GM10248 (cell line): ENCODE data around the gene PI4K2A.
A peak's percentile ranks its signal among the peaks of the same experiment; 100 is the strongest.
"Not testable (repeated sequence)": the region's sequence is repeated elsewhere in the genome, so short reads cannot be mapped to it uniquely, and the experiment has no call there.

Experiments
- CTCF ChIA-PET: fragments of 300-600 bp; sonication (Branson Sonifier 250); formaldehyde crosslinking; extraction: SDS; loops from one replicate; lab custom pipeline; 2021; ENCODE audit warnings: antibody characterized with exemption; lab: Yijun Ruan, JAX
- POLR2A ChIA-PET: fragments of 350-650 bp; sonication (Branson Sonifier 250); formaldehyde crosslinking; extraction: SDS; loops from one replicate; lab custom pipeline; 2020; ENCODE audit warnings: antibody characterized with exemption; lab: Yijun Ruan, JAX
- DNase-seq: peaks from one replicate; pipeline ENCODE4 v3.0.0; 2012; ENCODE audit errors: extremely low spot score
- CTCF ChIP-seq: IDR thresholded peaks from 2 replicates; pipeline ENCODE4 v1.5.1; 2012; ENCODE audit warnings: mild to moderate bottlenecking, low read depth; ENCODE audit errors: extremely low read depth, missing control alignments, control extremely low read depth

PI4K2A gene

DNA sequence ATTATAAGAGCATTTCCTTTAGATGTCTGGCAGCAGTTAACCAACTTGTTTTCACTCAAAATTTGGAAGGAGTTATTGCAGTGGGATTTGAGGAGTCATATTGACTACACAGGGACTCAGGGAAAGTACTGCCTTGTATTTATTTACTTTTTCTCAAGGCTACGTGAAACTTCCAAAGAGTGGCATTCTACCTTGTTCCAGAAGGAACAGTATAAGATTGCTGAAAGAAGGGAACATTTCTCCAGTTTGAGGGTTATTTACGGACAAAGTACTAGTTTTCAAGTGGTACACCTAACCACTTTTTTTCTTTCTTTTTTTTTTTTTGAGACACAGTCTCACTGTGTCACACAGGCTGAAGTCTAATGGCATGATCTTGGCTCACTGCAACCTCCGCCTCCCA is 12.2 kb upstream of the PI4K2A start:
- ChIA-PET CTCF (interaction anchor here (1.1 kb wide), 1 partner anchor 59 kb away, joined by 3 read pairs; no protein-coding TSS in a partner anchor), POLR2A (no interaction called here)
- no peak for DNase-seq
- TF ChIP-seq CTCF, result no peak

DNA sequence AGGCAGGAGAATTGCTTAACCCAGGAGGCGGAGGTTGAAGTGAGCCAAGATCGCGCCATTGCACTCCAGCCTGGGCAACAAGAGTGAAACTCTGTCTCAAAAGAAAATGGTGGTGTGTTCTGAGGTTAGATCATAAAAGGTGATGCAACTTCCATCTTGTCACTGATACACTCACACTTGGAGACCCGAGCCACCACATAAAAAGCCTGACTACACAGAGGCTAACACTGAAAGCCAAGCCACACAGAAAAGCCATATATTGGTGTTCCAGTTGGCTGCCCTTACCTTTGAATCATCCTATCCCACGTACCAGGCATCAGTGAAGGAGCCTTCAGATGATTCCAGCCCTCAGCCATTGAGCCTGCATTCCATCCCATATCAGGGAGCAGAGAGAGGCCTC is 11.2 kb upstream of the PI4K2A start:
- no peak for DNase-seq
- no peak for TF ChIP-seq CTCF
- POLR2A ChIA-PET, result no interaction called here
- CTCF ChIA-PET, result no interaction called here

DNA sequence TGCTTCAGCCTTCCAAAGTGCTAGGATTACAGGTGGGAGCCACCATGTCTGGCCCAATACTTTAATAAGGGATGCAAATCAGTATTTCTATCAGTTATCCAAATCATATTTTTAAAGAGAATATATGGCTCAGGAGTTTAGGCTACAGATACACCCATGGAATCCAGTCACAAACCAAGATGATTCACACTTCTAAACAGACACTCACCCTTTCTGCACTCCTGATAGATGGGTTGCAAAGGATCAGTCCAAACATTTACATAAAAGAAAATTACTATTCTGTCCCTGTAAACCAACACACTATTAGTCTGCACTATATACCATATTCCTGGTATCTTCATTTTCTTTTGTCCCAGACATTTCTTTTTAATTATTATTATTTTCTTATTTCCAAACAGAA is 9.4 kb upstream of the PI4K2A start:
- no peak for TF ChIP-seq CTCF
- ChIA-PET POLR2A (no interaction called here), CTCF (interaction anchor here (0.8 kb wide), 1 partner anchor 11 kb away, joined by 3 read pairs; no protein-coding TSS in a partner anchor)
- no peak for DNase-seq

DNA sequence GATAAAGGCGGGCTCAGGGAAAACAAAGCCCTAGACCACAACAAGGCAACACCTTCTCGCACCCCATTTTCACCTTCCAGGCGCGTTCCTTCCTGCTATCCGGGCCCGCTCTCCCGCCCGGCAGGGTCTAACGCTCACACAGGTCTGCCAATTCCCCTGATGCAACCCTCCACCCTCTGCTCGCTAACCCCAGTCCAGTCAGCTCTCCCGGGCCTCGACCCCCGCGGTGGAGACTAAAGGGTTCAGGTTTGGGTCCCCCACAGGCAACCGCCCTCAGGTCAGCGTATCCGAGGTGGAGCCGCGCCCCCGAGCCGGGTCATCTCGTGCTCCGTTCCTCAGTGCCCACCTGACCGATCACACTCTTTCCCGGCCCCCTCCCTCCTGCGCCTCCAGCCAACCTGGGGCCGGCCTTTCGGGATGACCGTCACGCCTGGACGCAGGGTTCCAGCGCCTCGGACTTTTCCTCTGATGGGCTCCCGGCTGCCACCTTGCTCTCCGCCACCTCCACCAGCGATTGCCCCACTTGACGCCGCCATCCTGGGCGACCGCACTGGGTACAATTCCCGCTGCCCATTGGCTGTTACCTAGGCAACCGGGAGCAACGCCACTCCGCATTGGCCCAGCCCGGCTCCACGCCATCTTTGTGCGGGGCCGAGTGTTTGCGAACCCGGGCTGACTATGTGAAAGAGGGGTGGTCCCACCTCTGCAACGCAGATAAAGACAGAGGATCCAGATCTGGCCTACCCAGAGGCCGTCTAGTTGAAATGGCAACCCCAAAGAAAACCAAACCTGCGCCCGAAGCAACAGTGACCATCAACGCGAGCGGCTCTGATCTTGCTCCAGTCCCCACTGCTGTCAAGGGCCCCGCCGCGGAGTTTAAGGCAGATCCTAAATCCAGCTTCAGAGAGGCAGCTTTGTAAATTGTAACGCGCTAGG is 7.3 kb upstream of the PI4K2A start, which contains the start of gene MORN4:
Gene MORN4, minus strand, starts transcription at position 552 of the 936 bp plus-strand sequence. CDS start 13,847 bp downstream, outside the sequence.
- CTCF ChIA-PET, result interaction anchor here (1.3 kb wide), 1 partner anchor 29 kb away, joined by 3 read pairs; no protein-coding TSS in a partner anchor
- DNase-seq, result peak; percentile 91
- POLR2A ChIA-PET, result no interaction called here
- no peak for TF ChIP-seq CTCF

DNA sequence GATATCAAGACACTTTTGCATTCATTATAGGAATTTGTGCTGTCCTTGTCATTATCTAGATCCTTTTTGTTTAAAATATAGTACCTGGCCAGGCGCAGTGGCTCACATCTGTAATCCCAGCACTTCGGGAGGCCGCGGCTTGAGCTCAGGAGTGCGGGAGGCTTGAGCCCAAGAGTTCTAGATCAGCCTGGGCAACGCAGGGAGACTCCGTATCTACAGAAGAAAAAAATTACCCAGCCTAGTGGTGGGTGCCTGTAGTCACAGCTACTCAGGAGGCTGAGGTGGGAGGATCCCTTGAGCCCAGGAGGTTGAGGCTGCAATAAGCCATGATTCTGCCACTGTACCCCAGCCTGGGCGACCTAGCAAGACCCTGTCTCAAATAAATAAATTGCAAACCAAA is 6.5 kb upstream of the PI4K2A start:
- ChIA-PET POLR2A (no interaction called here), CTCF (interaction anchor here (1.3 kb wide), 1 partner anchor 28 kb away, joined by 3 read pairs; no protein-coding TSS in a partner anchor)
- no peak for DNase-seq
- TF ChIP-seq CTCF, result no peak

GRCh38 chr10:97635577-97635976 is 4.9 kb upstream of the PI4K2A start:
- no peak for DNase-seq
- TF ChIP-seq CTCF, result no peak
- ChIA-PET POLR2A (no interaction called here), CTCF (no interaction called here)

DNA sequence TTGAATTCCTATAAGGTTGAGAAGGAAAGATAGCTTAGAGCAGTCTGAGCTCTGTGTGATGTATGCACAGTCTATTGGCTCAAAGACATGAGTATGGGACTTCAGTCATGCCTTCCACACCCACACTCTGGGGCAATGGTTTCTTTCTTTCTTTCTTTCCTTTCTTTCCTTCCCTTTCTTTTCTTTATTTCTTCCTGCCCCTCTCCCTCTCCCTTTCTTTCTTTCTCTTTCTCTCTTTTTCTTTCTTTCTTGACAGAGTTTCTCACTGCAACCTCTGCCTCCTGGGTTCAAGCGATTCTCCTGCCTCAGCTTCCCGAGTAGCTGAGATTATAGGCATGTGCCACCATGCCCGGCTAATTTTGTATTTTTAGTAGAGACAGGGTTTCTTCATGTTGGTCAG is 1.4 kb upstream of the PI4K2A start:
- POLR2A ChIA-PET, result interaction anchor here (0.6 kb wide), 1 partner anchor 144 kb away, joined by 3 read pairs; no protein-coding TSS in a partner anchor
- not testable (repeated sequence) for DNase-seq
- CTCF ChIA-PET, result interaction anchor here (1.4 kb wide), 1 partner anchor 104 kb away, joined by 4 read pairs; no protein-coding TSS in a partner anchor
